Activated effector memory CD4-positive, alpha-beta T cell treated with anti-CD3 and anti-CD28 coated beads, Interleukin-2, amount 50 U/mL, for 16 hours (primary cell): ENCODE results near the gene HMGCLL1.

Experiments used
- DNase-seq: peaks from one replicate; pipeline ENCODE4 v3.0.0-alpha.2; 2020

The HMGCLL1 gene

DNA sequence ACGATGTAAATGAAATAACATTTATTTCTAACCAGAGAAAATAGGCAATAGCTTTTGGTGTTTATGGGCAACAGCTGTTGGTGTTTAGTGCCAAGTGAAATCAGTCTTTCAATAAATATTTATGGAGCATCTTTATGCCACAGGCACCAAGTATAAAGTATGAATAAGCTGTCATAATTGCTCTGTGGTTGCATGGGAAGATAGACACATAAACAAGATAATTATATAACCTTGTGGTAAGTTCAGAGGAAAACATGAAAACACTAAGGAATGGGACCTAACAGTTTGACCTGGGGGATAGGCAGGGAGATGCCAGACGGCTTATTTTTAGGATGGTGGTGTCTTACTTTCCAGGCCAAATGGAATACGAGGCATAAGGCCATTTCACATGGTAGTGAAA, 140.8 kb downstream of the HMGCLL1 start:
- no peak for DNase-seq

DNA sequence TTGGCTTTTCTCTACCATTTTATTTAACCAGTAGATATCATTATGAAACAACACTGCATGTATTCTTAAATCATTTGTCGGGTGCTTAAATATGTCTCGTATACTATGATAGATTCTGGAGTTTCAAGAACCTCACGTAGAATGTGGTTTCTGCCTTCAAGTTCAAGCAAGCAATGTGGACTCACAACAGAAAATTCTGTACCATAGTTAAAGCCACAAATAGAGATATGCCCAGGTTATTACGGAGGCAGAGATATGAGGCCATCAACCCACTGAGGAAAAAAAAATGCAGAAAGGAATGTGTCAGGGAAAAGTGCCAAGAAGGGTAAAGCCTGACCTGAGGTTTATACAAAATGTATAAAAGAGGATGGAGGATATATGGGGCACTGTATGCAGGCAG, 141.9 kb downstream of the HMGCLL1 start:
- no peak for DNase-seq

DNA sequence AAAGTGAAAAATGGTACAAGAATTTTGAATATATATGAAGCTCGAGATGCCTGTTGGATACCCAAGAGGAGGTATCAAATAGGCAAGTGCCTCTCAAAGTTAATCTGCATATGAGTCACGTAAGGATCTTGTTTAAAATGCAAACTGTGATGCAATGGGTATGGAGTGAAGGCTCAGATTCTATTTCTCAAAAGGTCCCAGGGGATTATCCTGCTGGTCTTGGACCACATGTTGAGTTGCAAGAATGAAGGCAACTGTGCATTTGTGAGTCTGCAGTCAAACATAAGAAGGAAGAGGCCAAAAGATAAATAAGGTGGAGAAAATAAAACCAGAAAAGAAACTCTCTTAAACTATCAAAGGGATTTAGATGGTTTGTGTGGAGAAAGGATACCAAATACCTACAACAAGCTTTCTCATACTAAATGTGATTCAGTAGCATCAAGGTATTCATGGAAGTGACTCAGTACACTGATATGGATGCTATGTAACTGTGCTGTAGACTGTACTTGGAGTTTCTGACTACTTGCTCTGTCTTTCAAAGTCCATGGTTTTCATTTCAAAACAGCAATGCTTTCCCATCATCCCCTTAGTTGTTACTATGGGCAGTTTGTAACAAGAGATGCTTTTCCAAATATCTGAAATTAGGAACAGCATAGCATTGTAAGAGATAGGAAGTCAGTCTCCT, 145.4 kb downstream of the HMGCLL1 start:
- no peak for DNase-seq

- DNase-seq = no peak
Observed at GRCh38 chr6:55423933-55424332, 155.1 kb downstream of the HMGCLL1 start.

DNA sequence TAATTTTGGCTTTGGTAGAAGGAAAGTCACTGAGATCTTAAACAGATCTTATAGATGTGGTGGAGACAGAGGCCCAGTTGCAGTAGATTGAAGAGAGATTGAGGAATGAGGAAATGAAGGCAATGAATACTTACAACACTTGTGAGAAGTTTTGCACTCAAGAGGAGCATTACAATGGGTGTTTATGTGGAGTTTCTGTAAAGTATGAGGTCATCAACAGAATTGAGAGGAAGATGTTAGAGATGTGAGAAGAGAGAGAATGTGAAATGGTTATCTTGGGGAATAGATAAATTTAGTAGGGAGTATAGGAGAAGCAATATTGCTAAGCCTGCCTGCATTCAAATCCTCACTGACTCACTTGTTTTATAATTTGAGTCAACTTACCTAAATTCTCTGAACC, 168.3 kb downstream of the HMGCLL1 start:
- DNase-seq = no peak

GRCh38 chr6:55405474-55406235, 173.3 kb downstream of the HMGCLL1 start:
- no peak for DNase-seq

DNA sequence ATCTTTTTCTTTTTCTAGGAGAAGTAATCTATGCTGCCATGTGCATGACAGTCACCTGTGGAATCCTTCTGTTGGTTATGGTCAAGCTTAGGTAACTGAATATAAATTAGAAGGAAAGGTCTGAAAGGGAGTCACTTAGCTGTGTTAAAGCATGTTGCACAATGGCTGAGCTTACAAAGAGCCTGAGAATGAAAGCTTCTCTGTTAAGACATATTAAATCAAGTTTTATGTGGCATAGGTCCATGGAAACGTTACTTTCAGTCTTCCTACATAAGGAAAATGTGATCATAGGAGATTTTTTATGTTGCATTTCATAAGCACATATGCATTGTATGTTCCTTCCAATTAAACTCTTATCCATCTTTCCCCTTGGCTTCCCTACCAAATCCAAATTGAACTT, 179.6 kb downstream of the HMGCLL1 start:
- no peak for DNase-seq

GRCh38 chr6:55397986-55398385, 181.0 kb downstream of the HMGCLL1 start:
- DNase-seq = no peak

- DNase-seq = no peak
Observed at GRCh38 chr6:55395871-55396270, 183.1 kb downstream of the HMGCLL1 start.

- DNase-seq = no peak
Observed at GRCh38 chr6:55388211-55388610, 190.8 kb downstream of the HMGCLL1 start.
